AG04450 (cell line): ENCODE data around the gene AGPAT2. TPM values are rescaled to one million over a fixed set of nuclear protein-coding genes. Genes with fewer than 3 reads are reported as not detected.

Experiments used
- CTCF ChIA-PET: fragments of 300-600, 350-600 bp; formaldehyde crosslinking; extraction: SDS; loops from one replicate; lab custom pipeline; 2022; ENCODE audit warnings: antibody characterized with exemption, inconsistent platforms; lab: Charles Lee
- POLR2A ChIA-PET: fragments of 350-600 bp; formaldehyde crosslinking; extraction: SDS; loops from one replicate; lab custom pipeline; 2021; ENCODE audit warnings: antibody characterized with exemption, inconsistent platforms; lab: Yijun Ruan, JAX
- DNase-seq: peaks from one replicate; pipeline ENCODE4 v3.0.0-alpha.2; 2011; ENCODE audit warnings: low read depth, low spot score
- H3K27ac ChIP-seq: one replicate; pipeline ENCODE4 v1.5.1; 2012; ENCODE audit warnings: low read depth, low read length, control low read depth
- H3K27me3 ChIP-seq: one replicate; pipeline ENCODE4 v1.6.0; 2012; ENCODE audit warnings: low read length; ENCODE audit not compliant: control insufficient read depth, insufficient read depth
- H3K4me3 ChIP-seq: 2 replicates; pipeline ENCODE4 v1.5.1; 2011; ENCODE audit warnings: mild to moderate bottlenecking, low read depth, low read length, control low read depth
- H3K9me3 ChIP-seq: 2 replicates; pipeline ENCODE4 v1.5.1; 2012; ENCODE audit warnings: low read length; ENCODE audit not compliant: control insufficient read depth, insufficient read depth
- polyA plus RNA-seq: library from polyadenylated mRNA; depleted of rRNA; stranded (reverse); fragments of >200 nt; gene quantifications from 2 replicates; pipeline ENCODE4 v1.2.3, GENCODE V29; 2011
- TF ChIP-seq, protein P1 (sequence below): IDR thresholded peaks from 2 replicates; pipeline ENCODE4 v1.5.1; 2011; ENCODE audit warnings: low read depth, low read length, control low read depth, inconsistent platforms

The AGPAT2 gene
- polyA plus RNA-seq, 1 experiment: 24.4 TPM

DNA sequence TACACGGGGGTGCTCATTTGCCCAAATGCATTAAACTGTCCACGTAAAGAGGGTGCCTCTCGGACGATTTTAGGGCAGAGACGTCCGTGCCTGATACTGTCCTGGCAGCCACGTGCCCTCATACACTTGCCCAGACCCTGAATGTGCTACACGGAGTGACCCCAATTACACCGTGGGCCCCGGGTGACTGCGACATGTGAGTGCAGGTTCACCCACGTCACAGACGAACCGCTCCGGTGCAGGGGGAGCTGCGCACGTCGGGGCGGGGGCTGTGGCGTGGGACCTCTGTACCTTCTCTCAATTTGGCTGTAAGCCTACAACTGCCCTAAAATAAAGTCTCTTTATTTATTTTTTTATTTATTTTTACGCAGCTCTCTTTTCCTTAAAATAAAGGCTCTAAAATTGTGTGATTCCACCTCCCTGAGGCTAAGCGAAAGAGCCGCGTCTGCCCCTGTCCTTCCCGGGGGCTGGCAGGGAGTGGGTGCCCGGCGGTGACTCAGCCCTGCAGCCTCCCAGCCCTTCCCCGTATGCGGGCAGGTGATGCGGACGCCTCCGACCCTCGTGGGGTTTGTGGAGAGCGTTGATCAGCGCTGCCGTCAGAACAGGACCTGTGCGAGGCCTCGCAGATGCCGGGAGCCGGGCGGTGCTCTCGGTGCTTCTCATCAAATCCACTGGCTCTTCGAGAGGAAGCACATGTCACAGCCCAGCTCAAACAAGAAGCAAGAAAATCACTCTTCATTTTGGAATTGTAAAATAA, 33.8 kb downstream of the AGPAT2 start:
- DNase-seq: no peak
- Histone ChIP-seq H3K27me3 (peaks cover 18% of the 10 kb centered on the region), H3K4me3 (no peak overlapping the region), H3K9me3 (peaks cover 7% of the 10 kb centered on the region), H3K27ac (no peak overlapping the region)
- TF ChIP-seq, protein P1, sequence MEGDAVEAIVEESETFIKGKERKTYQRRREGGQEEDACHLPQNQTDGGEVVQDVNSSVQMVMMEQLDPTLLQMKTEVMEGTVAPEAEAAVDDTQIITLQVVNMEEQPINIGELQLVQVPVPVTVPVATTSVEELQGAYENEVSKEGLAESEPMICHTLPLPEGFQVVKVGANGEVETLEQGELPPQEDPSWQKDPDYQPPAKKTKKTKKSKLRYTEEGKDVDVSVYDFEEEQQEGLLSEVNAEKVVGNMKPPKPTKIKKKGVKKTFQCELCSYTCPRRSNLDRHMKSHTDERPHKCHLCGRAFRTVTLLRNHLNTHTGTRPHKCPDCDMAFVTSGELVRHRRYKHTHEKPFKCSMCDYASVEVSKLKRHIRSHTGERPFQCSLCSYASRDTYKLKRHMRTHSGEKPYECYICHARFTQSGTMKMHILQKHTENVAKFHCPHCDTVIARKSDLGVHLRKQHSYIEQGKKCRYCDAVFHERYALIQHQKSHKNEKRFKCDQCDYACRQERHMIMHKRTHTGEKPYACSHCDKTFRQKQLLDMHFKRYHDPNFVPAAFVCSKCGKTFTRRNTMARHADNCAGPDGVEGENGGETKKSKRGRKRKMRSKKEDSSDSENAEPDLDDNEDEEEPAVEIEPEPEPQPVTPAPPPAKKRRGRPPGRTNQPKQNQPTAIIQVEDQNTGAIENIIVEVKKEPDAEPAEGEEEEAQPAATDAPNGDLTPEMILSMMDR: no peak
- POLR2A ChIA-PET: no interaction called here
- CTCF ChIA-PET: interaction anchor here (1.0 kb wide), 1 partner anchor 44 kb away, joined by 3 read pairs; no protein-coding TSS in a partner anchor

GRCh38 chr9:136651860-136652259, 35.4 kb downstream of the AGPAT2 start:
- no peak for DNase-seq
- no peaks in the 10 kb centered on the region; the same call in 1 of the 2 replicates for H3K9me3 ChIP-seq
- no peak overlapping the region for H3K4me3 ChIP-seq
- ChIA-PET POLR2A (no interaction called here), CTCF (interaction anchor here (0.6 kb wide), 1 partner anchor 20 kb away, joined by 4 read pairs; no protein-coding TSS in a partner anchor)
- TF ChIP-seq, protein P1: no peak
- no peak overlapping the region for H3K27ac ChIP-seq
- peaks cover 12% of the 10 kb centered on the region for H3K27me3 ChIP-seq

DNA sequence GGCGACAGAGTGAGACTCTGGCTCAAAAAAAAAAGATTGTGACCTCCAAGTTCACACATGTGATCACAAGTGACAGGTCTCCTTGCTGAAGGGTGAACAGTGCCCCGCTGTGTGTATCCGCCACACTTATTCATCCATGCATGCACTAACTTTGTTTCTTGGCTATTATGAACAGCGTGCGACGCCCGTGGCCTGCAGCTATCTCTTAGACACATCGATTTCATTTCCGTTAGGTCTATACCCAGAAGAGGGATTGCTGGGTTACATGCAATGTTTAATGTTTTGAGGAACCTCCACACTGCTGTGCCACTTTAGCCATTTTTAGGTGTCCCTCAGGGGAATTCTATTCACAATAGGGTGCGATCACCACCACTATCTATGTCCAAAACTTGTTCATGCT, 36.6 kb downstream of the AGPAT2 start:
- no peaks in the 10 kb centered on the region; the same call in 1 of the 2 replicates for H3K9me3 ChIP-seq
- ChIA-PET POLR2A (no interaction called here), CTCF (no interaction called here)
- no peak overlapping the region for H3K4me3 ChIP-seq
- no peak for DNase-seq
- no peak overlapping the region for H3K27ac ChIP-seq
- TF ChIP-seq, protein P1: no peak
- H3K27me3 ChIP-seq: peaks cover 14% of the 10 kb centered on the region

DNA sequence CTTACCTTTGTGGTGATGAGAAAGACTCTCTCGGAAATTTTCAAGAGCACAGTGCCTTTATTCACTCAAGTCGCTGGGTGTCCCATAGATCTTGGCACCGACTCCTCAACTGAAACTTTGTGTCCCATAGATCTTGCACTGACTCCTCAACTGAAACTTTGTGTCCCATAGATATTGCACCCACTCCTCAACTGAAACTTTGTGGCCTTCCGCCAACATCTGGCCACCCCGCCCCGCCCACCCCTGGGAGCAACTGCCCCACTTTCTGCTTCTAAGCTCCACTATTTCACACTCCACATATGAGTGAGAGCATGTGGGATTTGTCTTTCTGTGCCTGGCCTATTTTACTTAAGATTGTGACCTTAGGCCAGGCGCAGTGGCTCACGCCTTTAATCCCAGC, 37.2 kb downstream of the AGPAT2 start:
- TF ChIP-seq, protein P1: no peak
- ChIA-PET CTCF (interaction anchor here (1.2 kb wide), 1 partner anchor 166 kb away, joined by 3 read pairs; no protein-coding TSS in a partner anchor), POLR2A (no interaction called here)
- no peak for DNase-seq
- Histone ChIP-seq H3K9me3 (no peaks in the 10 kb centered on the region; the same call in 1 of the 2 replicates), H3K27me3 (peaks cover 14% of the 10 kb centered on the region), H3K4me3 (no peak overlapping the region), H3K27ac (no peak overlapping the region)

DNA sequence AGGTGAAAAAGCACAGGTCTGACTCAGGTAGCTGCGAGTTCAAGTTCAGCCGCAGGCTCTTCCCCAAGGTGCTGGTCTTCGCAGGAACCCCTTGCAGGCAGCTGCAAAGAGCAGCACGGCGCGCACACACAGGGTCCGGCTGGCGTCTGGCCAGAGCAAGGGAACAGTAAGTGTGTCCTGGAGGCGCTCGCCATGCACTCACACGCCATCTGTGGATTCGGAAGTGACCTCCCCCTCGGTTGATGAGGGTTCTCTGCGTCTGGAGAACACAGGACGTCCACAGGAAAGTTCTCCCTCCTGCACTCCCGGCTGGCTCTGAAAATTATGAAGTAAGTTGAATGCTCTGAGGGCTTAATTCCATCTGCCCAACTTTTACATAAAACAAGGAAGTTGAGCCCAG, 38.5 kb downstream of the AGPAT2 start:
- CTCF ChIA-PET: no interaction called here
- Histone ChIP-seq H3K27me3 (peaks cover 18% of the 10 kb centered on the region), H3K4me3 (no peak overlapping the region), H3K9me3 (no peaks in the 10 kb centered on the region; the same call in 1 of the 2 replicates), H3K27ac (no peak overlapping the region)
- TF ChIP-seq, protein P1: no peak
- DNase-seq: no peak
- POLR2A ChIA-PET: no interaction called here
